BJ (cell line): ENCODE measurements around the gene SPTLC2. TPM values are rescaled to one million over a fixed set of nuclear protein-coding genes. Genes with fewer than 3 reads are reported as not detected.

Experiments
- CTCF ChIA-PET: fragments of 350-600 bp; formaldehyde crosslinking; extraction: SDS; loops from one replicate; lab custom pipeline; 2021; ENCODE audit warnings: antibody characterized with exemption, inconsistent platforms; lab: Yijun Ruan, JAX
- POLR2A ChIA-PET: fragments of 300-600 bp; sonication (Branson Sonifier 250); formaldehyde crosslinking; extraction: SDS; loops from one replicate; lab custom pipeline; 2021; ENCODE audit warnings: antibody characterized with exemption; lab: Charles Lee
- DNase-seq: peaks from one replicate; pipeline ENCODE4 v3.0.0-alpha.2; 2011; ENCODE audit warnings: low read depth
- H3K27me3 ChIP-seq: 2 replicates; pipeline ENCODE4 v1.6.0; 2011; ENCODE audit warnings: low read length; ENCODE audit not compliant: control insufficient read depth, insufficient read depth
- H3K36me3 ChIP-seq: 2 replicates; pipeline ENCODE4 v1.5.1; 2011; ENCODE audit warnings: low read length; ENCODE audit not compliant: control insufficient read depth, insufficient read depth
- H3K4me3 ChIP-seq: 2 replicates; pipeline ENCODE4 v1.5.1; 2011; ENCODE audit warnings: low read depth, mild to moderate bottlenecking, control low read depth, low read length
- CTCF ChIP-seq: IDR thresholded peaks from 2 replicates; pipeline ENCODE4 v1.5.1; 2011; ENCODE audit warnings: low read depth, mild to moderate bottlenecking, control low read depth, inconsistent platforms, low read length, moderate library complexity; ENCODE audit not compliant: insufficient read depth
- polyA plus RNA-seq: library from polyadenylated mRNA; depleted of rRNA; stranded (reverse); fragments of >200 nt; gene quantifications from 2 replicates; pipeline ENCODE4 v1.2.3, GENCODE V29; 2011

SPTLC2 gene
- polyA plus RNA-seq, 1 experiment, result 38.3 TPM

GRCh38 chr14:77502109-77502782 is 114.2 kb downstream of the SPTLC2 start:
- Histone ChIP-seq H3K36me3 (peaks cover 3% of the 10 kb centered on the region), H3K4me3 (no peak overlapping the region), H3K27me3 (peaks cover 16% of the 10 kb centered on the region)
- DNase-seq, result no peak
- CTCF ChIA-PET, result interaction anchor here (0.7 kb wide), 1 partner anchor 144 kb away, joined by 6 read pairs; no protein-coding TSS in a partner anchor
- POLR2A ChIA-PET, result no interaction called here
- TF ChIP-seq CTCF, result no peak

DNA sequence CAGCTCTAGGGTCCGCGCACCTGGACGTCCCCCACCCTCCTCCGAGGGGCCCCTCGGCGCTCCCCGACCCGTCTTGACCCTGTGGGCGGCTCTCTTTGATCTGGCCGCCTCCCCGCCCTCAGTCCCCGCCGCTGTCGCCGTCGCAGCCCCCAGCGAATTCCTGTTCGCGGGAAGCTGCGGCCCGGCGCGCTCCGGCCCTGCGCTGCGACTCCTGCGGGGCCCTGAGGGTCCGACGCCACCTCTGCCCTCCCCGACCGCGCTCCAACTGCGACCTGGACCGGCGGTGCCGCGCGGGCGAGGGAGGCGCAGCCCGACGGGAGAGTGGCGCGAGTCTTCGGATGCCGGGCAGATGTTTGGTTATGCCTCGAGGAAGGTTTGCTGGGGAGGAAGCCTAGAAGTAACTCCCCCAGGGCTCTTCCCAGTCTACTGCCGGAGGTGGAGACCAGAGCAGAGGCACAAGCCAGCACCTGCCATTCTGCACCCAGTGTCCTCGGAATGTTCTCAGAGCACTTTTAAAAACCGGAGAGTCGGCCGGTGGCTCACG is 117.4 kb downstream of the SPTLC2 start:
- TF ChIP-seq CTCF, result no peak
- CTCF ChIA-PET, result interaction anchor here (0.6 kb wide), 1 partner anchor 1086 kb away, joined by 3 read pairs; no protein-coding TSS in a partner anchor
- peak overlapping the region; percentile 45 for H3K4me3 ChIP-seq
- H3K36me3 ChIP-seq, result no peaks in the 10 kb centered on the region
- DNase-seq, result no peak
- H3K27me3 ChIP-seq, result peaks cover 16% of the 10 kb centered on the region
- POLR2A ChIA-PET, result no interaction called here

DNA sequence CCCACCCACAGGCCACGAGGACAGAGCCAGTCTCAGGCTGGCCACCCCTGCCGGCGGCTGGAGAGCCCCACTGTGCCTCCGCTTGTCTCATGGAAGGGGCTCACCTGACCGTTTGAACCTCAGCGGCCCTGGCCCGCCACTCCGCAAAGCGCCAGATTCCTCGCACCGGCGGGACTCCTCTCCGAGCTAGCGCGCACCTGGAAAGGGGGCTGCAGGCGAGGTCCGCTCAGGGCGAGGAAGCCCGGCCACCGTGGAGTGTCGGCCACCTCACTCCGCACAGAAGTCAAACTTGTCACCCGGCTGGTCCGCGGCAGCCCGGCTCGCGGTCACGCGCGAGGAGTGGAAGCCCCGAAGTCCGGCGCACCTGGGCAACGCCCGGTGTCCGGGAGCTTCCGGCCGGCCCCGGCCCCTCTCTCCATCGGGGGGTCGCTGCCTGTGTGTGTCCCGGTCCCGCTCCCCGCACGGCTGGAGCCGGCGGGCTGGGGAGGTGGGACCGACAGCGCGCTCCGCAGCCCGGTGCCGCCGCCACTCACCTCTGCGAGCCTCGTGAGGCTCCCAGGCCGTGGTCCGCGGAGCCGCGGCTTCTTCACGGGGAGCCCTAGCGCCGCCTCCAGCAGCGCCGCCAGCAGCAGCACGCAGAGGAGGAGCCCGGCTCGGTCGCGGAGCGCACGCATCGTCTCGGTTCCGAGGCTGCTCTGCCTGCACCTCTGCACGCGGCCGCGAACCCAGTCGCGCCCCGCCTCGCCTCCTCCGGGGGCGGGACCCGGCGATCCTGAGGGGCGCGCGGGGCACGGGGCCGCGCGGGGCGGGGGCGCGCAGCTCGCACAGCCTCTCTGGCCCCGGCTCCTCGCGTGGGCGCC is 118.1 kb downstream of the SPTLC2 start, which contains the start of gene ISM2:
Gene ISM2 (minus strand): TSS at position 697 of the 860 bp plus-strand sequence. CDS start 23 bp downstream, at position 674.
- Histone ChIP-seq H3K36me3 (no peaks in the 10 kb centered on the region), H3K27me3 (peaks cover 16% of the 10 kb centered on the region), H3K4me3 (peak within 1 kb of the TSS; percentile 45)
- no peak for TF ChIP-seq CTCF
- CTCF ChIA-PET, result interaction anchor here (0.6 kb wide), 1 partner anchor 1086 kb away, joined by 3 read pairs; no protein-coding TSS in a partner anchor
- DNase-seq, result no peak
- POLR2A ChIA-PET, result no interaction called here

GRCh38 chr14:77495334-77495733 is 121.1 kb downstream of the SPTLC2 start:
- no peak for DNase-seq
- no peak overlapping the region for H3K4me3 ChIP-seq
- H3K27me3 ChIP-seq, result peaks cover 17% of the 10 kb centered on the region
- no peaks in the 10 kb centered on the region for H3K36me3 ChIP-seq
- no peak for TF ChIP-seq CTCF
- ChIA-PET POLR2A (no interaction called here), CTCF (interaction anchor here (0.5 to 1.2 kb wide), 2 partner anchors 9 to 101 kb away, joined by 3 read pairs; no protein-coding TSS in a partner anchor)
